MM.1S (cell line): Measurements from ENCODE around the gene IFT52.

Experiments
- DNase-seq: peaks from one replicate; pipeline ENCODE4 v3.0.0-alpha.2; 2015
- H2AFZ ChIP-seq: fragments of 300-600 bp; sonication (generic); 2 replicates; pipeline ENCODE4 v1.6.0; 2016; ENCODE audit warnings: antibody characterized with exemption, low read length
- H3F3A ChIP-seq: fragments of 300-600 bp; sonication (generic); 2 replicates; pipeline ENCODE4 v1.6.1; 2016; ENCODE audit warnings: mild to moderate bottlenecking, antibody characterized with exemption, low read length, moderate library complexity, mixed read lengths; ENCODE audit not compliant: insufficient read depth
- H3K27ac ChIP-seq: fragments of 300-600 bp; sonication (generic); 2 replicates; pipeline ENCODE4 v1.5.1; 2016; ENCODE audit warnings: mild to moderate bottlenecking, low read length
- H3K27me3 ChIP-seq: fragments of 300-600 bp; sonication (generic); replicated peaks from 2 replicates; pipeline ENCODE4 v1.6.0; 2016; ENCODE audit warnings: low read length; ENCODE audit not compliant: insufficient read depth
- H3K36me3 ChIP-seq: fragments of 300-600 bp; sonication (generic); replicated peaks from 2 replicates; pipeline ENCODE4 v1.6.1; 2016; ENCODE audit warnings: mild to moderate bottlenecking, low read length, mixed read lengths; ENCODE audit not compliant: insufficient read depth
- H3K4me1 ChIP-seq: fragments of 300-600 bp; sonication (generic); 2 replicates; pipeline ENCODE4 v1.6.1; 2016; ENCODE audit warnings: low read length, mixed read lengths
- H3K4me2 ChIP-seq: fragments of 300-600 bp; sonication (generic); 2 replicates; pipeline ENCODE4 v1.6.0; 2016; ENCODE audit warnings: low read depth, low read length
- H3K4me3 ChIP-seq: fragments of 300-600 bp; sonication (generic); 2 replicates; pipeline ENCODE4 v1.5.1; 2016; ENCODE audit warnings: low read length, mixed read lengths
- H3K79me2 ChIP-seq: fragments of 300-600 bp; sonication (generic); 2 replicates; pipeline ENCODE4 v1.6.1; 2016; ENCODE audit warnings: mixed run types, low read length, mixed read lengths
- H3K9ac ChIP-seq: fragments of 300-600 bp; sonication (generic); 2 replicates; pipeline ENCODE4 v1.6.1; 2016; ENCODE audit warnings: low read length, mixed read lengths
- H3K9me2 ChIP-seq: fragments of 300-600 bp; sonication (generic); replicated peaks from 2 replicates; pipeline ENCODE4 v1.6.1; 2016; ENCODE audit warnings: mild to moderate bottlenecking, low read length, mixed read lengths; ENCODE audit not compliant: insufficient read depth
- H3K9me3 ChIP-seq: fragments of 300-600 bp; sonication (generic); replicated peaks from 2 replicates; pipeline ENCODE4 v1.6.1; 2016; ENCODE audit warnings: mild to moderate bottlenecking, low read length, mixed read lengths; ENCODE audit not compliant: insufficient read depth
- H4K20me1 ChIP-seq: fragments of 300-600 bp; sonication (generic); 2 replicates; pipeline ENCODE4 v1.6.1; 2016; ENCODE audit warnings: mild to moderate bottlenecking, low read length, moderate library complexity, mixed read lengths; ENCODE audit not compliant: insufficient read depth
- CTCF ChIP-seq: fragments of 300-600 bp; sonication (generic); IDR thresholded peaks from 2 replicates; pipeline ENCODE4 v1.5.1; 2016; ENCODE audit warnings: antibody characterized with exemption, low read length, mixed read lengths
- EZH2 ChIP-seq: fragments of 300-600 bp; sonication (generic); optimal IDR thresholded peaks from 2 replicates; pipeline ENCODE3; 2017; ENCODE audit warnings: low read depth, mild to moderate bottlenecking, antibody characterized with exemption, low read length, mixed read lengths
- EZH2phosphoT487 ChIP-seq: fragments of 300-600 bp; sonication (generic); IDR thresholded peaks from 2 replicates; pipeline ENCODE4 v1.6.1; 2018; ENCODE audit warnings: antibody characterized with exemption, low read length

The IFT52 gene

GRCh38 chr20:43554369-43554768 is 36.4 kb upstream of the IFT52 start:
- H3K9me3 ChIP-seq = no peaks in the 10 kb centered on the region
- H3K4me3 ChIP-seq = no peak overlapping the region
- no peaks in the 10 kb centered on the region for H3K79me2 ChIP-seq
- H3K4me1 ChIP-seq = no peaks in the 10 kb centered on the region
- no peak overlapping the region for H3K4me2 ChIP-seq
- TF ChIP-seq EZH2 (no peak), CTCF (no peak), EZH2phosphoT487 (no peak)
- no peak for DNase-seq
- no peak overlapping the region for H3K9ac ChIP-seq
- H3K27ac ChIP-seq = no peak overlapping the region
- H3K9me2 ChIP-seq = no peaks in the 10 kb centered on the region
- H3F3A ChIP-seq = no peaks in the 10 kb centered on the region
- no peaks in the 10 kb centered on the region for H4K20me1 ChIP-seq
- no peaks in the 10 kb centered on the region for H3K27me3 ChIP-seq
- H2AFZ ChIP-seq = no peak overlapping the region
- H3K36me3 ChIP-seq = no peaks in the 10 kb centered on the region

GRCh38 chr20:43558412-43559146 is 32.2 kb upstream of the IFT52 start, which contains the start of gene SGK2:
Gene SGK2, plus strand, starts transcription at chr20:43559027. Its CDS starts 7,469 bp downstream, at chr20:43566496.
- Histone ChIP-seq H2AFZ (no peak within 1 kb of the TSS), H3K4me1 (no peaks in the 10 kb centered on the region), H3K9ac (no peak within 1 kb of the TSS), H3K9me2 (no peaks in the 10 kb centered on the region), H3K4me2 (no peak within 1 kb of the TSS), H3K36me3 (no peaks in the 10 kb centered on the region), H3K27me3 (no peaks in the 10 kb centered on the region), H3K79me2 (no peaks in the 10 kb centered on the region), H3K9me3 (no peaks in the 10 kb centered on the region), H3K27ac (no peak within 1 kb of the TSS), H4K20me1 (no peaks in the 10 kb centered on the region), H3F3A (no peaks in the 10 kb centered on the region), H3K4me3 (no peak within 1 kb of the TSS)
- no peak for TF ChIP-seq EZH2phosphoT487
- no peak for DNase-seq

- Histone ChIP-seq H3K9me3 (no peaks in the 10 kb centered on the region), H3K27ac (no peak overlapping the region), H3K4me3 (no peak overlapping the region), H3K27me3 (no peaks in the 10 kb centered on the region), H3K9me2 (no peaks in the 10 kb centered on the region), H3K36me3 (no peaks in the 10 kb centered on the region), H3K4me2 (no peak overlapping the region), H3K79me2 (no peaks in the 10 kb centered on the region), H3K9ac (no peak overlapping the region), H3F3A (no peaks in the 10 kb centered on the region), H2AFZ (no peak overlapping the region), H4K20me1 (no peaks in the 10 kb centered on the region), H3K4me1 (no peaks in the 10 kb centered on the region)
- no peak for TF ChIP-seq CTCF
- no peak for TF ChIP-seq EZH2
- TF ChIP-seq EZH2phosphoT487 = no peak
- no peak for DNase-seq
Measured at GRCh38 chr20:43559147-43559987, 31.4 kb upstream of the IFT52 start.

DNA sequence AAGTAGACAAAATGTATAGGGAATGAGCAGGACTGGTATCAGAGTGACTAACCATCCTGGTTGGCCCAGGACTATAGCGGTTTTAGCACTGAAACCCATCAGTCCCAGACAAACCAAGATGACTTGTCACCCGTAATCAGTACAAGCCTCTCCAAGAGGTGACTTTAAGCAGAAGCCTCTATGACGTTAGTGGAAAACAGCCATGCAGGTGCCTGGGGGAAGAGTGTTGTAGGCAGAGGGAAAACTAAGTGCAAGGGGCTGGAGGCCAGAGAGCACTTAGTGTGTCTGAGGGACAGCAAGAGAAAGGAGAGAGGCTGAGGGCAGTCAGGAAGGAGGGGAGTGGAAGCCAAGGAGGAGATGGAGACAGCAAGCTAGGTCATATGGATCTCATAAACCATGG is 29.8 kb upstream of the IFT52 start:
- Histone ChIP-seq H3K4me2 (no peak overlapping the region), H3F3A (no peaks in the 10 kb centered on the region), H3K27me3 (no peaks in the 10 kb centered on the region), H3K4me3 (no peak overlapping the region), H4K20me1 (no peaks in the 10 kb centered on the region), H3K9ac (no peak overlapping the region), H3K36me3 (no peaks in the 10 kb centered on the region), H2AFZ (no peak overlapping the region), H3K9me2 (no peaks in the 10 kb centered on the region), H3K4me1 (no peaks in the 10 kb centered on the region), H3K79me2 (no peaks in the 10 kb centered on the region), H3K9me3 (no peaks in the 10 kb centered on the region), H3K27ac (no peak overlapping the region)
- no peak for TF ChIP-seq EZH2
- TF ChIP-seq CTCF = no peak
- no peak for DNase-seq
